ENCODE results near the gene DNAJC5G. TPM values are rescaled to one million over a fixed set of nuclear protein-coding genes. Genes with fewer than 3 reads are reported as not detected.

The DNAJC5G gene
- not detected for total RNA-seq

- H3K27ac ChIP-seq: no peak within 1 kb of the TSS
- WGBS, 2 donors (ENCODE audit: low coverage in 1 of 2): 82% methylated on average over 39 of the region's 39 CpGs; no CpG with 5 or more reads in 1 of the 2 donors
- no peaks in the 10 kb centered on the region for H3K9me3 ChIP-seq
- in situ Hi-C loops (cut with MboI; ENCODE audit: low pct_ligation_motif_present in 1 of 4, low pct_unique_long_range_greater_than_20kb in 1 of 4, low sequenced_read_pairs in 3 of 4) (loop anchor here (10.0 to 25.0 kb wide), 2 partner anchors 311 to 313 kb away; partner anchors contain the start of gene MAPRE3 (in 3 of the 4)), intact Hi-C loops (cut with DNase I; ENCODE audit: low total_unique reads) (no loop called here)
- no peak within 1 kb of the TSS for H3K4me3 ChIP-seq
- H3K4me1 ChIP-seq: no peaks in the 10 kb centered on the region
- peaks cover 42% of the 10 kb centered on the region for H3K27me3 ChIP-seq
- no peaks in the 10 kb centered on the region for H3K36me3 ChIP-seq
- TF ChIP-seq EP300 (IDR thresholded peaks at IDR 0.05; ENCODE audit: low read depth): no peak
- TF ChIP-seq POLR2AphosphoS5 (IDR thresholded peaks at IDR 0.05): no peak
- TF ChIP-seq POLR2A (IDR thresholded peaks at IDR 0.05): no peak
- TF ChIP-seq, protein P1, sequence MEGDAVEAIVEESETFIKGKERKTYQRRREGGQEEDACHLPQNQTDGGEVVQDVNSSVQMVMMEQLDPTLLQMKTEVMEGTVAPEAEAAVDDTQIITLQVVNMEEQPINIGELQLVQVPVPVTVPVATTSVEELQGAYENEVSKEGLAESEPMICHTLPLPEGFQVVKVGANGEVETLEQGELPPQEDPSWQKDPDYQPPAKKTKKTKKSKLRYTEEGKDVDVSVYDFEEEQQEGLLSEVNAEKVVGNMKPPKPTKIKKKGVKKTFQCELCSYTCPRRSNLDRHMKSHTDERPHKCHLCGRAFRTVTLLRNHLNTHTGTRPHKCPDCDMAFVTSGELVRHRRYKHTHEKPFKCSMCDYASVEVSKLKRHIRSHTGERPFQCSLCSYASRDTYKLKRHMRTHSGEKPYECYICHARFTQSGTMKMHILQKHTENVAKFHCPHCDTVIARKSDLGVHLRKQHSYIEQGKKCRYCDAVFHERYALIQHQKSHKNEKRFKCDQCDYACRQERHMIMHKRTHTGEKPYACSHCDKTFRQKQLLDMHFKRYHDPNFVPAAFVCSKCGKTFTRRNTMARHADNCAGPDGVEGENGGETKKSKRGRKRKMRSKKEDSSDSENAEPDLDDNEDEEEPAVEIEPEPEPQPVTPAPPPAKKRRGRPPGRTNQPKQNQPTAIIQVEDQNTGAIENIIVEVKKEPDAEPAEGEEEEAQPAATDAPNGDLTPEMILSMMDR (IDR thresholded peaks at IDR 0.05): no peak
- DNase-seq: no peak
Measured at GRCh38 chr2:27275211-27276150, at the start of gene DNAJC5G. TSS of gene DNAJC5G (plus strand) at chr2:27275433. CDS start at chr2:27276729, 1,296 bp downstream.

DNA sequence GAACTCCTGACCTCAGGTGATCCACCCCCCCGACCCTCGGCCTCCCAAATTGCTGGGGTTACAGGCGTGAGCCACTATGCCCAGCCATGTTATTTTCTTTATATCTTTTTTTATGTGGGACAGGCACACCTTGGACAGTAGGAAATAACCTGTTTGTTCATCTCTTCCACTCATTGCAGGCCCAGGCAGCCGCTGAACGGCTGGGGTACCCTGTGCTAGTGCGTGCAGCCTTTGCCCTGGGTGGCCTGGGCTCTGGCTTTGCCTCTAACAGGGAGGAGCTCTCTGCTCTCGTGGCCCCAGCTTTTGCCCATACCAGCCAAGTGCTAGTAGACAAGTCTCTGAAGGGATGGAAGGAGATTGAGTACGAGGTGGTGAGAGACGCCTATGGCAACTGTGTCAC, 49.7 kb upstream of the DNAJC5G start:
- 80 to 94% methylated on average over 1 to 9 of the region's 9 CpGs for WGBS, 2 donors (ENCODE audit: low coverage in 1 of 2)
- Histone ChIP-seq H3K36me3 (peaks cover 0 to 51% (median 24%) of the 10 kb centered on the region in 4 donors), H3K9me3 (no peaks in the 10 kb centered on the region), H3K27ac (no peak overlapping the region), H3K4me3 (no peak overlapping the region), H3K4me1 (no peaks in the 10 kb centered on the region), H3K27me3 (no peaks in the 10 kb centered on the region)
- intact Hi-C loops (cut with DNase I; ENCODE audit: low total_unique reads) (no loop called here), in situ Hi-C loops (cut with MboI; ENCODE audit: low pct_ligation_motif_present in 1 of 4, low pct_unique_long_range_greater_than_20kb in 1 of 4, low sequenced_read_pairs in 3 of 4) (no loop called here)
- DNase-seq: no peak
- TF ChIP-seq POLR2AphosphoS5 (IDR thresholded peaks at IDR 0.05) (no peak), EP300 (IDR thresholded peaks at IDR 0.05; ENCODE audit: low read depth) (no peak), POLR2A (IDR thresholded peaks at IDR 0.05) (no peak)
- TF ChIP-seq, protein P1 (IDR thresholded peaks at IDR 0.05): no peak

DNA sequence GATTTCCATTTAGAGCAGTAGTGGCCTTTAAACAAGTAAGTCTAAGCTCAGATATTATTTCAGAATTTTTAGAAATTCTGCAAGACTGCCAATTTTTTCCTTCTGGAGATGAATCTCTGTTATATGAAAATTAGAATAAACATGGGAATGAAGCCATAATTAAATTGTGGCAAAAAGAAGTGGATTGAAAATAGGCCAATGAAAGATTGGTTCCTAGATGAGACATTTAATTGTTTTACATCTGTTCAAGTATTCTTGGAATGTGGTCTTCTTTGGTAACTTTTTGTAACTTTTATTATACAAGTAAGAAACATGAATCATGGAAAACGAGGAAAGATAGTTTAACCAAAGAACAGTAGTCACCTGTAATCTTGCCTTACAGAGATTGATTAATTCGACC, 47.7 kb upstream of the DNAJC5G start:
- TF ChIP-seq POLR2A (IDR thresholded peaks at IDR 0.05): no peak
- TF ChIP-seq, protein P1 (IDR thresholded peaks at IDR 0.05): no peak
- TF ChIP-seq POLR2AphosphoS5 (IDR thresholded peaks at IDR 0.05): no peak
- no peak for TF ChIP-seq EP300 (IDR thresholded peaks at IDR 0.05; ENCODE audit: low read depth)
- DNase-seq: no peak
- Histone ChIP-seq H3K9me3 (no peaks in the 10 kb centered on the region), H3K36me3 (peaks cover 0 to 59% (median 22%) of the 10 kb centered on the region in 4 donors), H3K4me3 (no peak overlapping the region), H3K27ac (no peak overlapping the region), H3K4me1 (no peaks in the 10 kb centered on the region), H3K27me3 (no peaks in the 10 kb centered on the region)
- in situ Hi-C loops (cut with MboI; ENCODE audit: low pct_ligation_motif_present in 1 of 4, low pct_unique_long_range_greater_than_20kb in 1 of 4, low sequenced_read_pairs in 3 of 4) (no loop called here), intact Hi-C loops (cut with DNase I; ENCODE audit: low total_unique reads) (no loop called here)
- 79 to 95% methylated on average over 2 of the region's 2 CpGs for WGBS, 2 donors (ENCODE audit: low coverage in 1 of 2)

- WGBS, 2 donors (ENCODE audit: low coverage in 1 of 2): 94% methylated on average over 13 of the region's 13 CpGs; no CpG with 5 or more reads in 1 of the 2 donors
- no peaks in the 10 kb centered on the region for H3K27me3 ChIP-seq
- H3K4me3 ChIP-seq: no peak overlapping the region
- TF ChIP-seq EP300 (IDR thresholded peaks at IDR 0.05; ENCODE audit: low read depth) (no peak), POLR2AphosphoS5 (IDR thresholded peaks at IDR 0.05) (no peak), POLR2A (IDR thresholded peaks at IDR 0.05) (no peak)
- TF ChIP-seq, protein P1 (IDR thresholded peaks at IDR 0.05): no peak
- no peaks in the 10 kb centered on the region for H3K4me1 ChIP-seq
- no peak overlapping the region for H3K27ac ChIP-seq
- intact Hi-C loops (cut with DNase I; ENCODE audit: low total_unique reads): no loop called here
- peaks cover 0 to 62% (median 15%) of the 10 kb centered on the region in 4 donors for H3K36me3 ChIP-seq
- in situ Hi-C loops (cut with MboI; ENCODE audit: low pct_ligation_motif_present in 1 of 4, low pct_unique_long_range_greater_than_20kb in 1 of 4, low sequenced_read_pairs in 3 of 4): no loop called here
- no peak for DNase-seq
- no peaks in the 10 kb centered on the region for H3K9me3 ChIP-seq
Measured at GRCh38 chr2:27231921-27232320, 43.3 kb upstream of the DNAJC5G start.
